ENCODE measurements around the gene C3orf70.

C3orf70 gene

DNA sequence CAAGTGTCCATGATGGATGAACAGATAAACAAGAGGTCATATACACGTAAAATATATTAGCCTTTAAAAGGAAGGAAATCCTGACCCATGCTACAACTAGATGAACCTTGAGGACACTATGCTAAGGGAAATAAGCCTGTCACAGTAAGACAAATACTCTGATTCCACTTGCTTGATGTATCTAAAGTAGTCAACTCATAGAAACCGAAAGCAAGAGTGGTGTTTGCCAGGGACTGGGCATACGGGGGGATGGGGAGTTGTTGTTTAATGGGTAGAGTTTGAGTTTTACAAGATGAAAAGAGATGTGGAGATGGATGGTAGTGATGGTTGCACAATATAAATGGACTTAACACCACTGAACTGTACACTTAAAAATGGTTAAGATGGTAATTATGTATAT, 65.4 kb downstream of the C3orf70 start:
- Mint-ChIP-seq H3K36me3 (ENCODE audit: low read depth) (peaks cover 23% of the 10 kb centered on the region), H3K27me3 (ENCODE audit: low read depth, poor library complexity) (peaks cover 14% of the 10 kb centered on the region), H3K27ac (no peak overlapping the region), H3K4me3 (no peak overlapping the region), H3K4me1 (peaks cover 16% of the 10 kb centered on the region), H3K9me3 (no peaks in the 10 kb centered on the region)
- no peak for DNase-seq
- TF ChIP-seq, protein P1, sequence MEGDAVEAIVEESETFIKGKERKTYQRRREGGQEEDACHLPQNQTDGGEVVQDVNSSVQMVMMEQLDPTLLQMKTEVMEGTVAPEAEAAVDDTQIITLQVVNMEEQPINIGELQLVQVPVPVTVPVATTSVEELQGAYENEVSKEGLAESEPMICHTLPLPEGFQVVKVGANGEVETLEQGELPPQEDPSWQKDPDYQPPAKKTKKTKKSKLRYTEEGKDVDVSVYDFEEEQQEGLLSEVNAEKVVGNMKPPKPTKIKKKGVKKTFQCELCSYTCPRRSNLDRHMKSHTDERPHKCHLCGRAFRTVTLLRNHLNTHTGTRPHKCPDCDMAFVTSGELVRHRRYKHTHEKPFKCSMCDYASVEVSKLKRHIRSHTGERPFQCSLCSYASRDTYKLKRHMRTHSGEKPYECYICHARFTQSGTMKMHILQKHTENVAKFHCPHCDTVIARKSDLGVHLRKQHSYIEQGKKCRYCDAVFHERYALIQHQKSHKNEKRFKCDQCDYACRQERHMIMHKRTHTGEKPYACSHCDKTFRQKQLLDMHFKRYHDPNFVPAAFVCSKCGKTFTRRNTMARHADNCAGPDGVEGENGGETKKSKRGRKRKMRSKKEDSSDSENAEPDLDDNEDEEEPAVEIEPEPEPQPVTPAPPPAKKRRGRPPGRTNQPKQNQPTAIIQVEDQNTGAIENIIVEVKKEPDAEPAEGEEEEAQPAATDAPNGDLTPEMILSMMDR (IDR thresholded peaks at IDR 0.05) = no peak

DNA sequence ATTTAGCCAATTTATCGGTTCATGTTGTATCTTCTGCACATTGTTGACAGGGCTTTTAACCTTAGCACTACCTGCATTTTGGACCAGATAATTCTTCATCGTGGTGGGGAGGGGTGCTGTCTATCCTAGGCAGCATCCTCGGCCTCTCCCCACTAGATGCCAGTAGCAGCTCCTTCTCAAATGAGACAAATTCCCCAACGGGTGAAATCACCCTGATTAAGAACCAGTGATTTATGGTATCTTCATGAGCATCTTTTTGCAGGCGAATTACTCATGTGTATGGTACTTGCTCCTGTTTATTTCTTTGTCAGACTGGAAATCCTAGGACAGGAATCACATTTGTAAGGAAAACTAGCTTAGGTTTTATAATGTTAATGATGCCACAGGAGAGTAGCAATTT, 68.0 kb downstream of the C3orf70 start:
- no peak overlapping the region for H3K4me3 Mint-ChIP-seq
- DNase-seq = no peak
- no peak overlapping the region for H3K27ac Mint-ChIP-seq
- TF ChIP-seq, protein P1 (IDR thresholded peaks at IDR 0.05) = no peak
- H3K9me3 Mint-ChIP-seq = no peaks in the 10 kb centered on the region
- H3K27me3 Mint-ChIP-seq (ENCODE audit: low read depth, poor library complexity) = peaks cover 14% of the 10 kb centered on the region
- H3K36me3 Mint-ChIP-seq (ENCODE audit: low read depth) = peaks cover 45% of the 10 kb centered on the region
- H3K4me1 Mint-ChIP-seq = peaks cover 16% of the 10 kb centered on the region

DNA sequence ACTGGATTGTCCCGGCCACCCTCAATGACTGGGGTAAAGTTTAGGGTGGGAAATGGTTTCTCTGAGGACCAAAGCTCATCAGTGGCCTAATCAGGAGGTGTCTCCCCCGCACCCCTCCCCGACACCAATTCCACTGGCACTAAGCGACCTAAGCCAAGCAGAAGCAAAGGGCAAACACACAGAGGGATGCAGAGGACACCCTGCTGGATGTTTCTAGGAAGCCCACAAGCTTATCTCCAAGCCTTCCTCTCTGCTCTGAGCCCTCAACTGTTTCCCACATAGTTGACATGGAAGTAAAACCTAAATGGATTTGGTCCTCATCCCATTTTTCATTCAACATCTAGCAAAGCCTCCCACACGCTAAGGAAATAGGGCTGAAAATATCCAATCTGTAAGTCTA, 68.5 kb downstream of the C3orf70 start:
- Mint-ChIP-seq H3K27me3 (ENCODE audit: low read depth, poor library complexity) (peaks cover 14% of the 10 kb centered on the region), H3K4me1 (peaks cover 16% of the 10 kb centered on the region), H3K36me3 (ENCODE audit: low read depth) (peaks cover 48% of the 10 kb centered on the region), H3K4me3 (no peak overlapping the region), H3K9me3 (no peaks in the 10 kb centered on the region), H3K27ac (no peak overlapping the region)
- DNase-seq = no peak
- TF ChIP-seq, protein P1 (IDR thresholded peaks at IDR 0.05) = no peak

DNA sequence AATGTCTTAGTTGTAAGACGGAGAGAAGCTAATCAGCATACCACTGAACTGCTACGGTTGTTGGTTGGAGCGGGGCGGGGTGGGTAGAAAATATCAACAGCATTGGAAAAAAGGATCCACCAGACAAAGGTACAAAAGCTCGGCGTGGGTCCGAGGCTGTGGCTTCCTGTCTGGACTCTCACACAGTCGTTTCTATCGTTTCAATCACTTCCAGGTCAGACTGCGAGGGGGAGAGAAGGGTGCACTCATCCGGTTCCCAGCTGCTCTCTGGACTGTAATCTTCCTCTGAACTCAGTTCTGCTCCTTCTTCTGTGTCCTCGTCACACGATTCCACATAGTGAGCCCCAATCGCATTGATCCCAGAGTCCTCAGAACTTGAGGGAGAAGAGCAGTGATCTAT, 70.0 kb downstream of the C3orf70 start:
- H3K4me3 Mint-ChIP-seq = no peak overlapping the region
- peak overlapping the region; percentile 60 for H3K27ac Mint-ChIP-seq
- DNase-seq = no peak
- TF ChIP-seq, protein P1 (IDR thresholded peaks at IDR 0.05) = no peak
- peaks cover 14% of the 10 kb centered on the region for H3K27me3 Mint-ChIP-seq (ENCODE audit: low read depth, poor library complexity)
- peaks cover 55% of the 10 kb centered on the region for H3K36me3 Mint-ChIP-seq (ENCODE audit: low read depth)
- peaks cover 16% of the 10 kb centered on the region for H3K4me1 Mint-ChIP-seq
- H3K9me3 Mint-ChIP-seq = no peaks in the 10 kb centered on the region

DNA sequence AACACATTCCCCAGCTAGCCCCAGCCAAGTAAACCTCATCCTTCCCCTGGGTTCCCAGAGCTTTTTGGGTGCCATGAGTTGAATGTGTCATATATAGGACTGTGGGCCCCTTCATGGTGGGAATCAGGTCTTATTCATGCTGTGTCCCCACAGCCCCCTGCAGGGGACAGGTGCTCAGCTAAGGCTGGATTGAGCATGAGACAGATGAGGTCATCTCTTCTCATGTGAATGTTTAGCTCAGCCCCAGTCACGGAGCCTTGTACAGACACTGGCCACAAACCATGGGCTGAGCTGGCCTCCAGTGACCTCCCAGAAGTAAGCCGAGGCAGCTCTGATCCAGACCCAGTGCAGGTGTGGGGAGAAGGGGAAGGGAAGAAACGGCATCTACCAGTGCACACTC, 70.7 kb downstream of the C3orf70 start:
- DNase-seq = no peak
- peak overlapping the region; percentile 83 for H3K27ac Mint-ChIP-seq
- TF ChIP-seq, protein P1 (IDR thresholded peaks at IDR 0.05) = no peak
- H3K4me1 Mint-ChIP-seq = peaks cover 16% of the 10 kb centered on the region
- peaks cover 10% of the 10 kb centered on the region for H3K27me3 Mint-ChIP-seq (ENCODE audit: low read depth, poor library complexity)
- no peaks in the 10 kb centered on the region for H3K9me3 Mint-ChIP-seq
- H3K36me3 Mint-ChIP-seq (ENCODE audit: low read depth) = peaks cover 51% of the 10 kb centered on the region
- no peak overlapping the region for H3K4me3 Mint-ChIP-seq

DNA sequence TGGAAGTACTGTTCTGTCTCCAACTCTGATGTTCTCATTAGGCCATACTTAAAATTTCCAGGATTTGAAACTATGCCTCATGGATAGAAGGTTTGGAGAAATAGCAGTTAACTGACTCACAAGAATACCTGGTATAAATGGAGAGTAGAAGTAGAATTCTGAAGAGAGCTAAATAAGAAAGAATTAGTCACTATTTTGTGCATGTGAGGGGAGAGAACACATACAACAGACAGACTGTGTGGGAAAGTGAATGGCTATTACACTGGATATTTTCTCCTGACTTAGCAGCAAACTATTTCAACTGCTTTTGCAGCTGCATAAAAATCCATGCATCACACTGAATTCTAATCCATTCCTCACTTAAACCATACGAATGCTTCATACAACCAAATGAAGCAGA, 71.3 kb downstream of the C3orf70 start:
- no peak for DNase-seq
- H3K9me3 Mint-ChIP-seq = no peaks in the 10 kb centered on the region
- peaks cover 9% of the 10 kb centered on the region for H3K27me3 Mint-ChIP-seq (ENCODE audit: low read depth, poor library complexity)
- TF ChIP-seq, protein P1 (IDR thresholded peaks at IDR 0.05) = no peak
- no peak overlapping the region for H3K4me3 Mint-ChIP-seq
- peaks cover 19% of the 10 kb centered on the region for H3K4me1 Mint-ChIP-seq
- no peak overlapping the region for H3K27ac Mint-ChIP-seq
- H3K36me3 Mint-ChIP-seq (ENCODE audit: low read depth) = peaks cover 57% of the 10 kb centered on the region
